Muscle layer of duodenum (tissue), 2 donors: Measurements from ENCODE around the gene TECPR2.

Experiments used
- H3K27ac ChIP-seq: one replicate; pipeline ENCODE4 v1.7.0; 2013; ENCODE audit warnings: mild to moderate bottlenecking, low read length
- H3K27me3 ChIP-seq: one replicate; pipeline ENCODE4 v1.7.0; 2013; ENCODE audit warnings: low read depth, mild to moderate bottlenecking, control low read depth, low read length
- H3K36me3 ChIP-seq, 2 donors: one replicate each; pipeline ENCODE4 v1.7.0; 2013; ENCODE audit warnings: low read length in 2 of 2, control low read depth in 1 of 2, mild to moderate bottlenecking in 1 of 2; ENCODE audit not compliant: insufficient read depth in 2 of 2, control insufficient read depth in 1 of 2
- H3K4me1 ChIP-seq, 2 donors: one replicate each; pipeline ENCODE4 v1.7.0; 2013; ENCODE audit warnings: low read length in 2 of 2, mild to moderate bottlenecking in 2 of 2, control low read depth in 1 of 2, moderate library complexity in 1 of 2; ENCODE audit not compliant: insufficient read depth in 2 of 2, control insufficient read depth in 1 of 2
- H3K4me3 ChIP-seq, 2 donors: one replicate each; pipeline ENCODE4 v1.7.0; 2013; ENCODE audit warnings: low read length in 2 of 2, low read depth in 1 of 2, mild to moderate bottlenecking in 1 of 2
- H3K9me3 ChIP-seq, 2 donors: one replicate each; pipeline ENCODE4 v1.7.0; 2013; ENCODE audit warnings: low read length in 2 of 2, control low read depth in 1 of 2, mild to moderate bottlenecking in 1 of 2; ENCODE audit not compliant: control insufficient read depth in 1 of 2
- donor health status: healthy.

The TECPR2 gene

DNA sequence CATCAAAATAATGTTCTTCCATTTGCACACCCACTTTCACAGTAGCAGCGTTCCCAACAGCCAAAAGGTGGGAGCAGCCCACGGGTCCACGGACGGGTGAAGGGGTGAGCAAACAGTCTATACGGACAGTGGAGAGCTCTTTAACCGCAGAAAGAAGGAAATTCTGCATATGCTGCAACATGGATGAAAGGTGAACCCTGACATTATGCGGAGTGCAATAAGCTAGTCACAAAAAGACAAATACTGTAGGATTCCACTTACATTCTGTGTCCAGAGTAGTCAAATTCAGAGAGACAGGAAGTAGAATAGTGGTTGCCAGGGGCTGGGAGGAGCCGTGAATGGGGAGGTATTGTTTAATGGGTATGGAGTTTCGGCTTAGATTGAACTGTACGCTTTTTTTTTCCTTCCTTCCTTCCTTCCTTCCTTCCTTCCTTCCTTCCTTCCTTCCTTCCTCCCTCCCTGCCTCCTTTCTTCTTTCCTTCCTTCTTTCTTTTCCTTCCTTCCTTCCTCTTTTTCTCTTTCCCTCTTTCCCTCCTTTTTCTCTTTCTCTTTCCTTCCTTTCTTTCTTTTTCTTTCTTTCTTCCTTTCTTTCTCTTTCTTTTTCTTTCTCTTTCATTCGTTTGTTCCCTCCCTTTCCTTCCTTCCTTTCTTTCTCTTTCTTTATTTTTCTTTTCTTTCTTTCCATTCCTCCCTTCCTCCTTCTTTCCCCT, 162.6 kb downstream of the TECPR2 start:
- H3K36me3 ChIP-seq, result no peaks in the 10 kb centered on the region
- H3K27me3 ChIP-seq, result no peaks in the 10 kb centered on the region
- peak overlapping the region; percentile 90 for H3K27ac ChIP-seq
- no peaks in the 10 kb centered on the region for H3K9me3 ChIP-seq
- peak overlapping the region; percentile 84 to 86 for H3K4me3 ChIP-seq
- H3K4me1 ChIP-seq, result peaks cover 0 to 11% of the 10 kb centered on the region in 2 donors

- H3K9me3 ChIP-seq, result no peaks in the 10 kb centered on the region
- peak overlapping the region; percentile 90 for H3K27ac ChIP-seq
- H3K27me3 ChIP-seq, result no peaks in the 10 kb centered on the region
- no peaks in the 10 kb centered on the region for H3K36me3 ChIP-seq
- H3K4me1 ChIP-seq, result peaks cover 0 to 11% of the 10 kb centered on the region in 2 donors
- peak overlapping the region in 1 of 2 donors; percentile 86 for H3K4me3 ChIP-seq
These were observed 163.3 kb downstream of the TECPR2 start for GRCh38 chr14:102525929-102526497.

DNA sequence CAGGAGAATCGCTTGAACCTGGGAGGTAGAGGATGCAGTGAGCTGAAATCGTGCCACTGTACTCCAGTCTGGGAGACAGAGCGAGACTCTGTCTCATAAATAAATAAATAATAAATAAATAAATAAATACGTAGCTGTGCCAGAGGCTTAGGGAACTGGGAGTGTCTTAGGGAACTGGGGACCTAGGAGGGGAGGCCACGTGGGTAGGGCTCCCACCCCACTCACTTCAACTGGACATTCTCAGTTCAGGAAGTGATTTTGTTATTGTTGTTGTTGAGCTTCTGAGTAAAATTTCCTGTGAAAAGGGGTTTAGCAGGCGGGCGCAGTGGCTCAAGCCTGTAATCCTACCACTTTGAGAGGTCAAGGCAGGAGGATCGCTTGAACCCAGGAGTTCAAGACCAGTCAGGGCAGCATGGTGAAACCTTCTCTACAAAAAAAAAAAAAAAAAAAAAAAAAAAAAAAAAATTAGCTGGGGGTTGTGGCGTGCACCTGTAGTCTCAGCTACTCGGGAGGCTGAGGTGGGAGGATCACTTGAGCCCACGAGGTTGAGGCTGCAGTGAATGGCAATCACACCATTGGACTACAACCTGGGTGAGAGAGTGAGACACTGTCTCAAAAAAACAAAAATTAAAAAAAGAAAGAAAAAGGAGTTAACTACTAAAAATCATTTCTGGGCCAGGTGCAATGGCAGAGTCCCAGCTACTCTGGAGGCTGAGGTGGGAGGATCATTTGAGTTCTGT, 165.9 kb downstream of the TECPR2 start:
- H3K27ac ChIP-seq, result no peak overlapping the region

DNA sequence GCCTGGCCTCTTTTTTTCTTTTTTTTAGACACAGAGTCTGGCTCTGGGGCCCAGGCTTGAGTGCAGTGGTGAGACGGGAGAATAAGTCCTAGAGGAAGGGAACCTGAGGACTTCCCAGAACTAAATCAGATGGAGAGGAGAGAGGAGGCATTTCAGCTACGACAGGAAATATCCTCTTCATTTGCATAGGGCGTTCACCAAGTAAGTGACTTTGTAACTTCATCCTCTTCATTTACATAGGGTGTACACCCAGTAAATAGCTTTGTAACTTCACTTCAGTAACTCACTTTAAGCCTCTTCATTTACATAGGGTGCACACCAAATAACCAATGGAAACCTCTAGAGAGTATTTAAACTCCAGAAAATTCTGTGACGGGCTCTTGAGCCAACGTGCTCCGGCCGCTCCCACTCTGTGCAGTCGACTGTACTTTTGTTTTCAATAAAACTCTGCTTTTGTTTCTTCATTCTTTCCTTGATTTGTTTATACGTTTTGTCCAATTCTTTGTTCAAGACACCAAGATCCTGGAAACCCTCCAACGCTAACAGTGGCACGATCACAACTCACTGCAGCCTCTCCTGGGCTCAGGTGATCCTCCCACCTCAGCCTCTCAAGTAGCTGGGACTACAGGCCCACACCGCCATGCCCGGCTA, 168.2 kb downstream of the TECPR2 start:
- H3K4me1 ChIP-seq, result no peaks in the 10 kb centered on the region
- no peaks in the 10 kb centered on the region for H3K9me3 ChIP-seq
- H3K27ac ChIP-seq, result peak overlapping the region; percentile 58
- H3K36me3 ChIP-seq, result no peaks in the 10 kb centered on the region
- no peak overlapping the region for H3K4me3 ChIP-seq
- no peaks in the 10 kb centered on the region for H3K27me3 ChIP-seq

More for the DNA sequence above, 165.9 kb downstream of the TECPR2 start:
- no peaks in the 10 kb centered on the region for H3K9me3 ChIP-seq
- peaks cover 0 to 8% of the 10 kb centered on the region in 2 donors for H3K4me1 ChIP-seq
- H3K27me3 ChIP-seq, result no peaks in the 10 kb centered on the region
- H3K4me3 ChIP-seq, result no peak overlapping the region
- no peaks in the 10 kb centered on the region for H3K36me3 ChIP-seq

DNA sequence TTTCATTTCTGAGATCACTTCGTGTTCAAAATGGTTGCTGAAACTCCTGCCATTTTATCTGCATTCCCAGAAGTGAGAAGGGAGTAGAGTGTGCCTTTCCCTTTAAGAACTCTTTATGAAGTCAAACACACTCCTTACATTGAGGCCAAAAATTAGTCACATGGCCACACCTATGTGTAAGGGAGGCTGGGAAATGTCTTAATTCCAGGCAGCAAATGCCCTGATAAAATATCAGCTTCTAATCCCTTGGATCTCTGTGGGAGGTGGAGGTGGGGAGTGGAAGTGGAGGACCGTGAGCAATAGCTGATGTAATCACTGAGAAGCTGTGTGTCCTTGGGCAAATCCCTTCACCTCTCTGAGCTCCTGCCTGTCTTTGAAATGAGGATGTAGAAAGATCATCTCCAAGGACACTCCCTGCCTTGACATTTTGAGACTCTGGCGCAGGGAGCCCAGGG, 169.5 kb downstream of the TECPR2 start:
- no peak overlapping the region for H3K4me3 ChIP-seq
- H3K9me3 ChIP-seq, result no peaks in the 10 kb centered on the region
- no peaks in the 10 kb centered on the region for H3K36me3 ChIP-seq
- H3K27ac ChIP-seq, result no peak overlapping the region
- H3K4me1 ChIP-seq, result no peaks in the 10 kb centered on the region
- no peaks in the 10 kb centered on the region for H3K27me3 ChIP-seq

- no peaks in the 10 kb centered on the region for H3K36me3 ChIP-seq
- peaks cover 0 to 10% of the 10 kb centered on the region in 2 donors for H3K4me1 ChIP-seq
- no peaks in the 10 kb centered on the region for H3K27me3 ChIP-seq
- no peak overlapping the region for H3K4me3 ChIP-seq
- no peak overlapping the region for H3K27ac ChIP-seq
- H3K9me3 ChIP-seq, result no peaks in the 10 kb centered on the region
These were observed 175.3 kb downstream of the TECPR2 start for GRCh38 chr14:102537981-102538601.

- H3K4me3 ChIP-seq, result no peak overlapping the region
- H3K27ac ChIP-seq, result no peak overlapping the region
- no peaks in the 10 kb centered on the region for H3K36me3 ChIP-seq
- H3K4me1 ChIP-seq, result peaks cover 0 to 10% of the 10 kb centered on the region in 2 donors
- no peaks in the 10 kb centered on the region for H3K27me3 ChIP-seq
- H3K9me3 ChIP-seq, result no peaks in the 10 kb centered on the region
These were observed 176.1 kb downstream of the TECPR2 start for GRCh38 chr14:102538602-102539543.

DNA sequence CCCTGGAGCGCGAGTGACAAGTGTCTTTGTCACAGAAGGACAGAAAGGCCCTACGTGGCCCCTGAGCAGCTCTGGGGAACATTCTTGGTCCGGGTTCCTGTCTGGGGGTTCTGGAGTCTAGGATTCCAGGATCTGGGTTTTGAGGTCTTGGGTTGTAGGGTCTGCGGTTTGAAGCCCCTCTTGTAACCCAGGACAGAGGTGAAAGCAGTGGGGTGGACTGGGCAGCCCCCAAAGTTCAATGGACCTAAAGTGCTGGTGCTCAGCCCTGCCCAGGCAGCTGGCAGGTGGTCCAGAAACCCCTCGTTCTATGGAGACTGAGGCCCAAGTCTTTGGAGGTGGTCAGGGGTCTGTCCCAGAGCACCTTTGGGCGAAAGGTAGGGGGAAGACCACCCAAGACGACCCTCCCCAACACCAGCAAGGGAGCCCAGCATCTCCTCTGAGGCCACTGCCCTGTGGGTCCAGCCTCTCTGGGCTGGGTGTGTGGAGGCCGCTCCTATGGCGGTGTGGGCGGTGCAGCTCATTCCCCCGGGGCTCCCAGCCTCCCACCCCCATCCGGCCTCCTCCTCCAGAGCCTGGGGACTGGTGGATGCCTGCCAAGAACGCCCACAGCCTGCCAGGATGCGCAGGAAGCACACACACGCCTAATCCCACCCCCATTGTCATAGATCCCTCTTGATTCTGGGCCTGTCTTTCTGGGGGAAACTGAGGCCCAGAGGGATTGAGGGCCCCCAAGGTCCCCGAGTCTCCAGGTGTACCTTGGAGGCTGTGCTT, 177.0 kb downstream of the TECPR2 start:
- no peaks in the 10 kb centered on the region for H3K27me3 ChIP-seq
- H3K36me3 ChIP-seq, result no peaks in the 10 kb centered on the region
- no peak overlapping the region for H3K4me3 ChIP-seq
- no peaks in the 10 kb centered on the region for H3K9me3 ChIP-seq
- H3K27ac ChIP-seq, result no peak overlapping the region
- peaks cover 0 to 16% of the 10 kb centered on the region in 2 donors for H3K4me1 ChIP-seq

DNA sequence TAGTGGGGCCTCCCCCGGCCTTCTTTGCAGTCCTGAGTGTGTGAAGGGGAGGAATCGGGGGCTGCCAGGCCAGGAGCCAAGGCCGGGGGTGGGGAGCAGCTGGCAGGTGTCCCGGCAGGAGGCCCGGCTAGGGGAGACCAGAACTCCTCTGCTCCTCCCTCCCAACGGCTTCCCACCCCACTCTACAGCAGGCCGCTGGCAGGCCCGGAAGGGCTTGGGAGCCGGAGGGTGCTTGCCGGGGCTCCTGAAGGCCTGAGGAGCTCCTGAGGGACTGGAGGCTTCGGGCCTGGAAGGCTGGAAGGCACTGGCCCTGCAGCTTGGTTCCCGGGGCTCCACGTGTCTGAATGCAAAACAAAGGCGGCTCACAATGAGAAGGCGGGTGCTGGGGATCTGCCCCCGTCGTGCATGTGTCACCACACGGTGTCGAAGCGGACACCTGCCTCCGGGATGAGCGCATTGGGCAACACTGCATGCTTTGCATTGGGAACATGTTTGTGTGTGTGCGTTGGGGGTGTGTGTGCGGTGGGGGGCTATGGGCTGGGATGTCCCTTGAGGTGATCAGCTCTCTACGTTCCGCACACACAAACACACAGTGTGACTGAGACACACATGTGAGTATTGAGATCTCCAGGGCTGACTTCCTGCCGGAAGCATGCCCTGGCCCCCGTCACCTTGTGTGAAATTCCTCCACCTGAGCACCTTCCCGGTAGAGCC, 177.7 kb downstream of the TECPR2 start:
- Histone ChIP-seq H3K9me3 (no peaks in the 10 kb centered on the region), H3K36me3 (no peaks in the 10 kb centered on the region), H3K27me3 (peaks cover under 1% of the 10 kb centered on the region), H3K4me3 (no peak overlapping the region), H3K27ac (no peak overlapping the region), H3K4me1 (peaks cover 0 to 24% of the 10 kb centered on the region in 2 donors)
